ENCODE measurements around the gene HRK.

HRK gene

GRCh38 chr12:116864371-116865160 lies 16.7 kb downstream of the HRK start:
- DNase-seq = no peak

GRCh38 chr12:116863275-116863767 lies 17.9 kb downstream of the HRK start:
- DNase-seq = no peak

GRCh38 chr12:116862167-116862566 lies 19.1 kb downstream of the HRK start:
- DNase-seq = no peak

GRCh38 chr12:116861320-116861719 lies 19.9 kb downstream of the HRK start:
- no peak for DNase-seq

GRCh38 chr12:116860263-116860662 lies 21.0 kb downstream of the HRK start:
- DNase-seq = no peak

- DNase-seq = no peak
Measured at GRCh38 chr12:116859079-116859478, 22.2 kb downstream of the HRK start.

- DNase-seq = no peak
Measured at GRCh38 chr12:116856729-116857128, 24.5 kb downstream of the HRK start.

GRCh38 chr12:116855744-116856470 lies 25.3 kb downstream of the HRK start:
- DNase-seq = no peak

- no peak for DNase-seq
Measured at GRCh38 chr12:116853507-116853906, 27.7 kb downstream of the HRK start.

- no peak for DNase-seq
Measured at GRCh38 chr12:116852303-116852702, 28.9 kb downstream of the HRK start.

- no peak for DNase-seq
Measured at GRCh38 chr12:116849216-116849615, 32.0 kb downstream of the HRK start.

- DNase-seq = no peak
Measured at GRCh38 chr12:116843085-116843484, 38.2 kb downstream of the HRK start.

- no peak for DNase-seq
Measured at GRCh38 chr12:116839287-116839830, 41.9 kb downstream of the HRK start.

GRCh38 chr12:116838365-116838764 lies 42.9 kb downstream of the HRK start:
- DNase-seq = no peak

GRCh38 chr12:116837097-116837496 lies 44.1 kb downstream of the HRK start:
- no peak for DNase-seq

GRCh38 chr12:116835484-116835883 lies 45.8 kb downstream of the HRK start:
- no peak for DNase-seq

- no peak for DNase-seq
Measured at GRCh38 chr12:116833474-116833873, 47.8 kb downstream of the HRK start.

- DNase-seq = no peak
Measured at GRCh38 chr12:116832353-116832752, 48.9 kb downstream of the HRK start.

- DNase-seq = no peak
Measured at GRCh38 chr12:116827432-116827831, 53.8 kb downstream of the HRK start.

- no peak for DNase-seq
Measured at GRCh38 chr12:116821291-116821690, 60.0 kb downstream of the HRK start.

GRCh38 chr12:116820064-116820656 lies 61.1 kb downstream of the HRK start:
- DNase-seq = no peak

- peak; percentile 88 to 92 for DNase-seq
Measured at GRCh38 chr12:116818948-116819832, 62.1 kb downstream of the HRK start.

Data from NCI-H2081 (cell line).